ENCODE results near the gene ARHGEF10L. TPM values are rescaled to one million over a fixed set of nuclear protein-coding genes. Genes with fewer than 3 reads are reported as not detected.

The ARHGEF10L gene
- polyA plus RNA-seq, 1 donor, result 85.1 TPM

DNA sequence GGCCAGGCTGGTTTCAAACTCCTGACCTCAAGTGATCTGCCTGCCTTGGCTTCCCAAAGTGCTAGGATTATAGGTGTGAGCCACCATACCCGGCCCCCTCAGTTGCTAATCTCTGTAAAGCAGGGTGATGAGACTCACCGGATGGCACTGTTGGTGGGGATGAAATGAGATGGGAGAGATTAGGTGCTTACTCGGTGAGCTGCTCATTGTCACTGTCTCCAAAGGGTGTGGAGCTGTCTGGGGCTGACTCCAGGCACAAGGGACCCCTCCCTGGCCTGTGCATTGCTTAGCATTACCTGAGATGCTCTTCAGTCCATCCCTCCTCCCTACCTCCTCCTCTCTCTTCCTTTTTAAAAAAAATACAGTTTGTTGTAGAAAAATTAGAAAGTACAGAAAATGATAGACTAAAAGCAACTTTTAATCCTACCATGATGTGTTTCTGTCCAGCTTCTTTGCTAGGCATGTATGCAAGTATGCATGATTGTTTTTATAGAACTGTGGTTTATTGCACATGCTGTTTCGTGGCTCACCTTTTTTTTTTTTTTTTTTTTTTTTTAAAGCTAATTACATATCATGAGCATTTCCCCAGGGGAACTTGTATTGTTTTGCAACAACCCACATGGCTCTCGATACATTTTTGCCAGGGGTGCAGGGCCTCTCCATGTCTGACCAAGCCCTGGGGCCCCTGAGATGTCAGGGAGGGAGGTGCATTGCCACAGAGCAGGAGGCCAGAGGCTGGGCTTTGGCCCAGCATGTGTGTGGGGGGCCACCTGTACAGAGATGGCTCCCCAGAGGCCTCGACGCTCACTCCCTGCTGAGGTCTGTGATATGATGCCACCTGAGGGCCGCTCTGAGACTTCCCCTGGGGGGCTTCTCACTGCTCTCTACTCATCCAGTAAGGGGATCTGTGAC is 55.4 kb downstream of the ARHGEF10L start:
- Histone ChIP-seq H3K27ac (ENCODE audit: low read length) (peak overlapping the region; percentile 97), H3K4me3 (ENCODE audit: low read length) (no peak overlapping the region)
- peak; percentile 76 to 83 for DNase-seq

DNA sequence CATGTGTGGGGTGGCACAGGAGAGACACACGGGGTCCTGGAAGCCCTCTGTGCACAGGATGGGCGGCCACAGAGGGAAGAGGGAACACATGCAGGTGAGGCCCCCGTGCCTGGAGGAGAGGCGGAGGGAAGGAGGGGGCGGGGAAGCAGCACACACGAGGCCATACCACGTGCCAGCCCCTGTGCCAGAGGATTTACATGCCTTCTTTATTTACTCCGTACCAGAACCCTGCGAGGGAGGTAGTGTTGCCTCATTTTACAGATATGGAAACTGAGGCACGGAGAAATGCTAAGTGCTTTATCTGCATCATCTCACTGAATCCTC is 56.1 kb downstream of the ARHGEF10L start:
- Histone ChIP-seq H3K9me3 (ENCODE audit: control insufficient read depth, low read depth, low read length) (no peaks in the 10 kb centered on the region), H3K4me1 (ENCODE audit: control insufficient read depth, insufficient read depth, low read length) (peaks cover 68% of the 10 kb centered on the region), H3K27me3 (ENCODE audit: control insufficient read depth, insufficient read depth, low read length) (no peaks in the 10 kb centered on the region), H3K4me3 (ENCODE audit: low read length) (no peak overlapping the region), H3K27ac (ENCODE audit: low read length) (peak overlapping the region; percentile 97), H3K36me3 (ENCODE audit: control insufficient read depth, insufficient read depth, low read length) (peaks cover 63% of the 10 kb centered on the region)
- peak in 1 of 2 donors; percentile 50 for DNase-seq
- WGBS (ENCODE audit: insufficient coverage, low lambda C conversion rate), result no CpG with 5 or more reads among the region's 10 CpGs

More for the DNA sequence above, 55.4 kb downstream of the ARHGEF10L start:
- Histone ChIP-seq H3K4me1 (ENCODE audit: control insufficient read depth, insufficient read depth, low read length) (peaks cover 74% of the 10 kb centered on the region), H3K27me3 (ENCODE audit: control insufficient read depth, insufficient read depth, low read length) (no peaks in the 10 kb centered on the region), H3K9me3 (ENCODE audit: control insufficient read depth, low read depth, low read length) (no peaks in the 10 kb centered on the region), H3K36me3 (ENCODE audit: control insufficient read depth, insufficient read depth, low read length) (peaks cover 63% of the 10 kb centered on the region)
- WGBS (ENCODE audit: insufficient coverage, low lambda C conversion rate), result no CpG with 5 or more reads among the region's 8 CpGs

DNA sequence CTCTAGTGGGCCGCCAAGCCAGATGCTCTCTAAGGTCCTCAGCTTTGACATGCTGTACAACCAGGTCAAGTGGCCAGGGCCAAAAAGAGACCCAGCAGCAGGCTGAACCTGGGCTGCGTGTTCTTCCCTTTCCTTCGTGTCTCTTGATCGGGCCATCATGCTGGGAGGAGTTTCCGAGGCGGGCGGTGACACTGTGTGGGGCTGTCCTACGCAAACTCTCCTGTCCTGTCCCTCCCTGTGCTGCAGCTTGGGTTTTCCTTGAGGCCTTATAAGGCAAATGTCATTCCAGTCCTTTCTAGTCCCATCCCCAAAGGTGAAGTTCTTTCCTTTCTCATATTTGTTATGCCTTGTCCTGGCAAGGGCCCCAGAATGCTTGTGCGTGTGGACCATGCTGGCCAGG is 56.7 kb downstream of the ARHGEF10L start:
- Histone ChIP-seq H3K27ac (ENCODE audit: low read length) (peak overlapping the region; percentile 97), H3K9me3 (ENCODE audit: control insufficient read depth, low read depth, low read length) (no peaks in the 10 kb centered on the region), H3K4me3 (ENCODE audit: low read length) (no peak overlapping the region), H3K4me1 (ENCODE audit: control insufficient read depth, insufficient read depth, low read length) (peaks cover 62% of the 10 kb centered on the region), H3K27me3 (ENCODE audit: control insufficient read depth, insufficient read depth, low read length) (no peaks in the 10 kb centered on the region), H3K36me3 (ENCODE audit: control insufficient read depth, insufficient read depth, low read length) (peaks cover 57% of the 10 kb centered on the region)
- DNase-seq, result peak; percentile 54 to 80
- no CpG with 5 or more reads among the region's 9 CpGs for WGBS (ENCODE audit: insufficient coverage, low lambda C conversion rate)

- H3K9me3 ChIP-seq (ENCODE audit: control insufficient read depth, low read depth, low read length), result no peaks in the 10 kb centered on the region
- H3K27me3 ChIP-seq (ENCODE audit: control insufficient read depth, insufficient read depth, low read length), result no peaks in the 10 kb centered on the region
- DNase-seq, result peak; percentile 90 to 96
- peaks cover 59% of the 10 kb centered on the region for H3K4me1 ChIP-seq (ENCODE audit: control insufficient read depth, insufficient read depth, low read length)
- WGBS (ENCODE audit: insufficient coverage, low lambda C conversion rate), result no CpG with 5 or more reads among the region's 19 CpGs
- peaks cover 58% of the 10 kb centered on the region for H3K36me3 ChIP-seq (ENCODE audit: control insufficient read depth, insufficient read depth, low read length)
- H3K4me3 ChIP-seq (ENCODE audit: low read length), result peak overlapping the region; percentile 5
- H3K27ac ChIP-seq (ENCODE audit: low read length), result peak overlapping the region; percentile 97
Measured at GRCh38 chr1:17596651-17597509, 57.4 kb downstream of the ARHGEF10L start.

- H3K4me3 ChIP-seq (ENCODE audit: low read length), result peak overlapping the region; percentile 5
- peaks cover 61% of the 10 kb centered on the region for H3K4me1 ChIP-seq (ENCODE audit: control insufficient read depth, insufficient read depth, low read length)
- peaks cover 58% of the 10 kb centered on the region for H3K36me3 ChIP-seq (ENCODE audit: control insufficient read depth, insufficient read depth, low read length)
- H3K27ac ChIP-seq (ENCODE audit: low read length), result peak overlapping the region; percentile 97
- DNase-seq, result peak; percentile 73 to 87
- no CpG with 5 or more reads among the region's 9 CpGs for WGBS (ENCODE audit: insufficient coverage, low lambda C conversion rate)
- H3K9me3 ChIP-seq (ENCODE audit: control insufficient read depth, low read depth, low read length), result no peaks in the 10 kb centered on the region
- no peaks in the 10 kb centered on the region for H3K27me3 ChIP-seq (ENCODE audit: control insufficient read depth, insufficient read depth, low read length)
Measured at GRCh38 chr1:17597651-17598050, 58.2 kb downstream of the ARHGEF10L start.

DNA sequence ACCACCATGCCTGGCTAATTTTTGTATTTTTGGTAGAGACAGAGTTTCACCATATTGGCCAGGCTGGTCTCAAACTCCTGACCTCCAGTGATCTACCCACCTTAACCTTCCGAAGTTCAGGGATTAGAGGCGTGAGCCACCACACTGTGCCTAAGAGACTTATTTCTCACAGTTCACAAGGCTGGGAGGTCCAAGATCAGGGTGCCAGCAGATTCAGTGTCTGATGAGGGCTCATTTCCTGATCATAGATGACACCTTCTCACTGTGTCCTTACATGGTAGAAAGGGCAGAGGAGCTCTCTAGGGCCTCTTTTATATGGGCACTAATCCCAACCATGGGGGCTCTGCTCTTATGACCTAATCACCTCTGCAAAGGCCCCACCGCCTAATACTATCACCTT is 58.8 kb downstream of the ARHGEF10L start:
- Histone ChIP-seq H3K27ac (ENCODE audit: low read length) (peak overlapping the region; percentile 97), H3K36me3 (ENCODE audit: control insufficient read depth, insufficient read depth, low read length) (peaks cover 56% of the 10 kb centered on the region), H3K9me3 (ENCODE audit: control insufficient read depth, low read depth, low read length) (no peaks in the 10 kb centered on the region), H3K27me3 (ENCODE audit: control insufficient read depth, insufficient read depth, low read length) (no peaks in the 10 kb centered on the region), H3K4me1 (ENCODE audit: control insufficient read depth, insufficient read depth, low read length) (peaks cover 65% of the 10 kb centered on the region), H3K4me3 (ENCODE audit: low read length) (no peak overlapping the region)
- no CpG with 5 or more reads among the region's 3 CpGs for WGBS (ENCODE audit: insufficient coverage, low lambda C conversion rate)
- no peak for DNase-seq

DNA sequence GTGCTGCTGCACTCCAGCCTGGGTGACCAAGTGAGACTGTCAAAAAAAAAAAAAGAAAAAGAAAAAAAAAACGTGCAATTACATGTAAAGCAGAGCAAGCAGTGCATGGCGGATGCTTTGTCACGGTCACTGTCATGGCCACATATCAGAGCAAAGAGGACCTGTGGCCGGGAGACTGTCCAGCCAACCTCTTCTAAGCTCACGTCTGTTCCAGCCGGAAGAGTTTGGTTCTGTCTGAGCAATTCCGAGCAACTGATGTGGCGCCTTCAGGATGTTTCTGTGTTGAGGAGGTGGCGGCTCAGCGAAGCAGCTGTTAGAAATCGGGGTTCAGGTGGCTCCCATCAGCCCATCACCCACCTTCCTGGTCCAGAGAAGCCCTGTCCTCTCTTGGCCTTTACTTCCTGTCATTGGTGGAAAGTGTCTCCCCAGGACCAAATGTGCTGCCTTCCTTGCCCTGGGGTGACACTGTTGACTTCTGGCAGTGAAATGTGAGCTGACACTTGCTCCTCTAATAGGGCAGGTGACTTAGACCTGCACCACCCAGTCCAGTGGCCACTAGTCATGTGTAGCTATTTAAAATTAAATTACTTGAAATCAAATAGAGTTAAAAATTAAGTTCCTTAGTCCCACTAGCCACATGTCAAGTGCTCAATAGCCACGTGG is 59.9 kb downstream of the ARHGEF10L start:
- H3K4me1 ChIP-seq (ENCODE audit: control insufficient read depth, insufficient read depth, low read length), result peaks cover 58% of the 10 kb centered on the region
- no peaks in the 10 kb centered on the region for H3K9me3 ChIP-seq (ENCODE audit: control insufficient read depth, low read depth, low read length)
- no CpG with 5 or more reads among the region's 12 CpGs for WGBS (ENCODE audit: insufficient coverage, low lambda C conversion rate)
- peaks cover 56% of the 10 kb centered on the region for H3K36me3 ChIP-seq (ENCODE audit: control insufficient read depth, insufficient read depth, low read length)
- no peak overlapping the region for H3K4me3 ChIP-seq (ENCODE audit: low read length)
- no peak for DNase-seq
- H3K27me3 ChIP-seq (ENCODE audit: control insufficient read depth, insufficient read depth, low read length), result no peaks in the 10 kb centered on the region
- no peak overlapping the region for H3K27ac ChIP-seq (ENCODE audit: low read length)

GRCh38 chr1:17599954-17600300 is 60.4 kb downstream of the ARHGEF10L start:
- no CpG with 5 or more reads among the region's 5 CpGs for WGBS (ENCODE audit: insufficient coverage, low lambda C conversion rate)
- H3K36me3 ChIP-seq (ENCODE audit: control insufficient read depth, insufficient read depth, low read length), result peaks cover 61% of the 10 kb centered on the region
- no peak overlapping the region for H3K4me3 ChIP-seq (ENCODE audit: low read length)
- H3K4me1 ChIP-seq (ENCODE audit: control insufficient read depth, insufficient read depth, low read length), result peaks cover 53% of the 10 kb centered on the region
- no peak for DNase-seq
- H3K27ac ChIP-seq (ENCODE audit: low read length), result no peak overlapping the region
- H3K27me3 ChIP-seq (ENCODE audit: control insufficient read depth, insufficient read depth, low read length), result no peaks in the 10 kb centered on the region
- no peaks in the 10 kb centered on the region for H3K9me3 ChIP-seq (ENCODE audit: control insufficient read depth, low read depth, low read length)

DNA sequence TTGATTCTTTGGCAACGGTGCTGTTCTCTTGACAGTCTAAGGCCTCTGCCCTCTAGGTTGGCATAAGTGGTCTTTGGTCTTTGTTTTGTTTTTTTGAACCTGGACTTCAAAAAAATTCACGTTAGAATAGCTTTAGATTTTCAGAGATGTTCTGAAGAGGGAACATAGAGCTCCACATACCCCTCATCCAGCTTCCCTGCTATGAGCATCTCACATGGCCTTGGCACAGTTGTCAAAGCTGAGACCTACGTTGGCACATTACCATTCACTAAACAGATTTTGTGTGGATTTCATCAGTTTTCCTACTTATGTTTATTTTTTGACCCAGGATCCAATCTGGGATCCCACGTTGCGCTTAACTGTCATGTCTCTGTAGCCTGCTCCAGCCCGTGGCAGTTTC is 60.8 kb downstream of the ARHGEF10L start:
- WGBS (ENCODE audit: insufficient coverage, low lambda C conversion rate), result no CpG with 5 or more reads among the region's 6 CpGs
- H3K4me3 ChIP-seq (ENCODE audit: low read length), result no peak overlapping the region
- H3K27ac ChIP-seq (ENCODE audit: low read length), result no peak overlapping the region

More for the DNA sequence above, 60.8 kb downstream of the ARHGEF10L start:
- H3K27me3 ChIP-seq (ENCODE audit: control insufficient read depth, insufficient read depth, low read length), result no peaks in the 10 kb centered on the region
- peaks cover 64% of the 10 kb centered on the region for H3K36me3 ChIP-seq (ENCODE audit: control insufficient read depth, insufficient read depth, low read length)
- no peak for DNase-seq
- H3K4me1 ChIP-seq (ENCODE audit: control insufficient read depth, insufficient read depth, low read length), result peaks cover 49% of the 10 kb centered on the region
- no peaks in the 10 kb centered on the region for H3K9me3 ChIP-seq (ENCODE audit: control insufficient read depth, low read depth, low read length)
